Measurements from ENCODE around the gene TARS1. TPM values are rescaled to one million over a fixed set of nuclear protein-coding genes. Genes with fewer than 3 reads are reported as not detected.

The TARS1 gene
- total RNA-seq, 4 donors from 2014 or later, result 29.3 to 40.4 (median 38.9) TPM

DNA sequence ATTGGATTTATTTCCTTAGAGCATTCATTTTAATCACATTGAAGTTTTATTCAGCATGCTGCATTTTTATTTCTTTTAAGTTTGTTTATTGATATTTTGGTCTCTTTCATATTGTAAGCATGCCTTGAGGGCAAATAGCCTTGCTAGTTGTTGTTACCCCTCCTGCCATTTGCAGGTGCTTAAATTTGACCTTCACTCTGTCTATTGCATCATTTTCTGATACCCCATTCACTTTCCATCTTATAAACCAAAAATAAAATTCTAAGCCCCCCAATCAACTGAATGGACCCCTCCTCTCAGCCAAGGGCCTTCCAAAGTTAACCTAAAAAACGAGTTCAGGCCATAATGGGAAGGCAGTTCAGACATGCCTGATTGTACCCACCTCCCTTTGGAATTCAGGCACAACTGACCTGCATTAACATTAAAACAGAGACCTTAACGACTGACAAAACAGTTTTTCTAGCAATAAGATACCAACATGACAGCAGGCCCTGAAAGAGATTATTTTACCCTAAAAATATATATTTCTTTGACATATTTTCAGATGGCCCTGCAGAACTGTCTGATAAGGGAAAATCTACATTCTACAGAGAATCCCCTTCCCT, 32.1 kb downstream of the TARS1 start:
- intact Hi-C loops (cut with DNase I; ENCODE audit: low total_unique reads), result no loop called here
- no peak overlapping the region for H3K4me3 ChIP-seq (ENCODE audit: low read depth, poor library complexity, severe bottlenecking)
- no peak for DNase-seq (ENCODE audit: low spot score in 2 of 2)
- TF ChIP-seq POLR2A (IDR thresholded peaks at IDR 0.05) (no peak), CTCF (IDR thresholded peaks at IDR 0.05) (no peak)
- WGBS, 2 donors, result 44 to 51% methylated on average over 2 of the region's 2 CpGs

- WGBS, 2 donors, result 93 to 96% methylated on average over 2 of the region's 2 CpGs
- DNase-seq (ENCODE audit: low spot score in 2 of 2), result no peak
- no peak overlapping the region for H3K4me3 ChIP-seq (ENCODE audit: low read depth, poor library complexity, severe bottlenecking)
- intact Hi-C loops (cut with DNase I; ENCODE audit: low total_unique reads), result no loop called here
- TF ChIP-seq POLR2A (IDR thresholded peaks at IDR 0.05) (no peak), CTCF (IDR thresholded peaks at IDR 0.05) (no peak)
Observed at GRCh38 chr5:33474004-33474403, 33.2 kb downstream of the TARS1 start.

- WGBS, 2 donors, result 96 to 97% methylated on average over 3 of the region's 3 CpGs
- intact Hi-C loops (cut with DNase I; ENCODE audit: low total_unique reads), result loop anchor here (5.0 kb wide), 1 partner anchor 1192 kb away; no protein-coding TSS in a partner anchor
- TF ChIP-seq CTCF (IDR thresholded peaks at IDR 0.05) (no peak), POLR2A (IDR thresholded peaks at IDR 0.05) (no peak)
- no peak for DNase-seq (ENCODE audit: low spot score in 2 of 2)
- no peak overlapping the region for H3K4me3 ChIP-seq (ENCODE audit: low read depth, poor library complexity, severe bottlenecking)
Observed at GRCh38 chr5:33474931-33475499, 34.2 kb downstream of the TARS1 start.

DNA sequence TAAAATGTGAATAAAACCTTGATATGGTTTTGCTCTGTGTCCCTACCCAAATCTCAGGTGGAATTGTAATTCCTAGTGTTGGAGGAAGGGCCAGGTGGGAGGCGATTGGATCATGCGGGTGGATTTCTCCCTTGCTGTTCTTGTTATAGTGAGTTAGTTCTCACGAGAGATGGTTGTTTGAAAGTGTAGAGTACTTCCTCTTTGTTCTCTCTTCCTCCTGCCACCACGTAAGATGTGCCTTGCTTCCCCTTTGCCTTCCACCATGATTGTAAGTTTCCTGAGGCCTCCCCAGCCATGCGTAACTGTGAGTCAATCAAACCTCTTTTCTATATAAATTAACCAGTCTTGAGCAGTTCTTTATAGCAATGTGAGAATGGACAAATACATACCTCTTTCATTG, 34.9 kb downstream of the TARS1 start:
- no peak overlapping the region for H3K4me3 ChIP-seq (ENCODE audit: low read depth, poor library complexity, severe bottlenecking)
- 91 to 95% methylated on average over 5 of the region's 5 CpGs for WGBS, 2 donors
- no peak for DNase-seq (ENCODE audit: low spot score in 2 of 2)
- TF ChIP-seq POLR2A (IDR thresholded peaks at IDR 0.05) (no peak), CTCF (IDR thresholded peaks at IDR 0.05) (no peak)
- intact Hi-C loops (cut with DNase I; ENCODE audit: low total_unique reads), result loop anchor here (5.0 kb wide), 1 partner anchor 1192 kb away; no protein-coding TSS in a partner anchor

- H3K4me3 ChIP-seq (ENCODE audit: low read depth, poor library complexity, severe bottlenecking), result no peak overlapping the region
- no peak for DNase-seq (ENCODE audit: low spot score in 2 of 2)
- WGBS, 2 donors, result 96% methylated on average over 3 of the region's 3 CpGs
- TF ChIP-seq CTCF (IDR thresholded peaks at IDR 0.05) (no peak), POLR2A (IDR thresholded peaks at IDR 0.05) (no peak)
- intact Hi-C loops (cut with DNase I; ENCODE audit: low total_unique reads), result loop anchor here (5.0 kb wide), 1 partner anchor 1190 kb away; no protein-coding TSS in a partner anchor
Observed at GRCh38 chr5:33476992-33477391, 36.2 kb downstream of the TARS1 start.
